GM13977 (cell line): ENCODE data around the gene MTMR3.

Source experiments
- DNase-seq: peaks from one replicate; pipeline ENCODE4 v3.0.0; 2012; ENCODE audit warnings: low spot score
- CTCF ChIP-seq: IDR thresholded peaks from 2 replicates; pipeline ENCODE4 v1.5.1; 2012; ENCODE audit warnings: mild to moderate bottlenecking, control low read depth; ENCODE audit not compliant: insufficient read depth; ENCODE audit errors: extremely low read depth, missing control alignments
- in situ Hi-C: fragments of 300-500 bp; cut with MboI; formaldehyde crosslinking; loops from one replicate; pipeline ENCODE4 v1.12.0; 2022; ENCODE audit warnings: low sequenced_read_pairs, low pct_unique_long_range_greater_than_20kb, mixed read lengths, inconsistent platforms; ENCODE audit not compliant: unreplicated experiment

Gene MTMR3

GRCh38 chr22:30005213-30005857 lies 122.4 kb downstream of the MTMR3 start:
- TF ChIP-seq CTCF, result peak; percentile 96
- in situ Hi-C loops, result no loop called here
- peak; percentile 45 for DNase-seq

GRCh38 chr22:30007361-30007760 lies 124.4 kb downstream of the MTMR3 start:
- in situ Hi-C loops, result no loop called here
- TF ChIP-seq CTCF, result no peak
- no peak for DNase-seq

- no peak for DNase-seq
- in situ Hi-C loops, result no loop called here
- no peak for TF ChIP-seq CTCF
These were observed 125.4 kb downstream of the MTMR3 start for GRCh38 chr22:30008401-30008800.

GRCh38 chr22:30009478-30009877 lies 126.5 kb downstream of the MTMR3 start:
- in situ Hi-C loops, result no loop called here
- no peak for DNase-seq
- no peak for TF ChIP-seq CTCF

GRCh38 chr22:30010789-30011405 lies 127.9 kb downstream of the MTMR3 start:
- no peak for DNase-seq
- in situ Hi-C loops, result no loop called here
- TF ChIP-seq CTCF, result no peak

GRCh38 chr22:30013201-30013600 lies 130.2 kb downstream of the MTMR3 start:
- DNase-seq, result no peak
- in situ Hi-C loops, result no loop called here
- no peak for TF ChIP-seq CTCF
